GM12878 (cell line): ENCODE data around the gene PKDREJ. TPM values are rescaled to one million over a fixed set of nuclear protein-coding genes. Genes with fewer than 3 reads are reported as not detected.

ENCODE experiments used
- ATF7 ChIP-seq: fragments of 450-650 bp; IDR thresholded peaks from 2 replicates; pipeline ENCODE4 v1.6.1; 2016; ENCODE audit warnings: low read depth, mild to moderate bottlenecking
- BHLHE40 ChIP-seq, 2 experiments: fragments of 450-650 bp in 1 of 2; IDR thresholded peaks; 2 replicates each; pipeline ENCODE4 v1.6.1; 2011 to 2017; ENCODE audit warnings: low read depth in 2 of 2, borderline replicate concordance in 1 of 2, improper control_type of control experiment in 1 of 2, low read length in 1 of 2, mild to moderate bottlenecking in 1 of 2
- E2F4 ChIP-seq: IDR thresholded peaks from 2 replicates; pipeline ENCODE4 v1.6.1; 2012; ENCODE audit warnings: low read depth, low read length, improper control_type of control experiment
- IKZF1 ChIP-seq: fragments of 450-650 bp; conservative IDR thresholded peaks from 2 replicates; pipeline ENCODE4 v1.6.1; 2017; ENCODE audit warnings: antibody characterized with exemption, mild to moderate bottlenecking
- IRF5 ChIP-seq: fragments of 450-650 bp; IDR thresholded peaks from 2 replicates; pipeline ENCODE4 v1.6.1; 2017; ENCODE audit warnings: borderline replicate concordance
- MEF2A ChIP-seq: IDR thresholded peaks from 2 replicates; pipeline ENCODE4 v1.6.1; 2011; ENCODE audit warnings: low read depth, mild to moderate bottlenecking, low read length, moderate library complexity; ENCODE audit not compliant: insufficient read depth
- NBN ChIP-seq: fragments of 450-650 bp; IDR thresholded peaks from 2 replicates; pipeline ENCODE4 v1.6.1; 2016
- RFX5 ChIP-seq: IDR thresholded peaks from 2 replicates; pipeline ENCODE4 v1.6.1; 2011; ENCODE audit warnings: low read depth, low read length, improper control_type of control experiment
- TCF7 ChIP-seq: IDR thresholded peaks from 2 replicates; pipeline ENCODE4 v1.6.1; 2014; ENCODE audit warnings: antibody characterized with exemption, borderline replicate concordance
- USF1 ChIP-seq: IDR thresholded peaks from 2 replicates; pipeline ENCODE4 v1.6.1; 2011; ENCODE audit warnings: borderline replicate concordance, low read depth, mild to moderate bottlenecking, moderate library complexity, mixed read lengths, low read length; ENCODE audit not compliant: insufficient read depth; ENCODE audit errors: extremely low read length
- WRNIP1 ChIP-seq: IDR thresholded peaks from 2 replicates; pipeline ENCODE4 v1.6.1; 2011; ENCODE audit warnings: low read depth, low read length, improper control_type of control experiment, borderline replicate concordance
- YBX1 ChIP-seq: fragments of 450-650 bp; IDR thresholded peaks from 2 replicates; pipeline ENCODE4 v1.6.1; 2016; ENCODE audit warnings: antibody characterized with exemption
- ZBTB40 ChIP-seq: fragments of 450-650 bp; IDR thresholded peaks from 2 replicates; pipeline ENCODE4 v1.6.1; 2016; ENCODE audit warnings: mild to moderate bottlenecking, moderate library complexity, borderline replicate concordance
- ZNF207 ChIP-seq: fragments of 450-650 bp; IDR thresholded peaks from 2 replicates; pipeline ENCODE4 v1.6.1; 2014; ENCODE audit warnings: antibody characterized with exemption, mild to moderate bottlenecking, borderline replicate concordance
- ZNF24 ChIP-seq: fragments of 450-650 bp; IDR thresholded peaks from 2 replicates; pipeline ENCODE4 v1.6.1; 2017; ENCODE audit warnings: antibody characterized with exemption, mild to moderate bottlenecking
- ZNF592 ChIP-seq: fragments of 450-650 bp; IDR thresholded peaks from 2 replicates; pipeline ENCODE4 v1.6.1; 2017; ENCODE audit warnings: mild to moderate bottlenecking, moderate library complexity
- ZSCAN29 ChIP-seq: fragments of 450-650 bp; IDR thresholded peaks from 2 replicates; pipeline ENCODE4 v1.6.1; 2017; ENCODE audit warnings: mild to moderate bottlenecking, moderate library complexity
- polyA plus RNA-seq, 11 experiments: library from polyadenylated mRNA; depleted of rRNA in 4 of 11; unstranded in 6 of 11; stranded (reverse) in 5 of 11; fragments of >200 nt; fragmentation: Nextera tagmentation in 4 of 11; fragmentation: Illumina TruSeq in 1 of 11; extraction: Ambion mirVana in 4 of 11; extraction: Trizol in 1 of 11; gene quantifications; 1 replicate in 1 of 11; 2 replicates in 10 of 11; pipeline versions ENCODE4 v1.2.1 to v1.2.3, GENCODE V29; 2011 to 2016; ENCODE audit warnings: inconsistent platforms in 2 of 11, missing spikeins in 2 of 11, low read depth in 1 of 11
- total RNA-seq, 4 experiments: library from RNA; depleted of rRNA in 3 of 4; stranded (reverse); fragments of >200 nt in 3 of 4; fragmentation: Illumina TruSeq in 1 of 4; extraction: Trizol in 1 of 4; gene quantifications; 2 replicates each; pipeline versions ENCODE4 v1.2.1 to v1.2.3, GENCODE V29; 2013 to 2021

PKDREJ gene
- total and polyA plus RNA-seq, 10 of the 15 experiments (the other 5 are each of a cell fraction or from before 2014, with no cell fraction given) = 0.02 to 0.03 TPM; not detected in 8

GRCh38 chr22:46267431-46268279, 4.5 kb upstream of the PKDREJ start, which contains the start of gene TTC38 (continued):
- TF ChIP-seq ZBTB40 = no peak
- TF ChIP-seq RFX5 = no peak
- TF ChIP-seq MEF2A = no peak
- TF ChIP-seq E2F4 = no peak
- no peak for TF ChIP-seq WRNIP1
- no peak for TF ChIP-seq IRF5
- no peak for TF ChIP-seq TCF7
- no peak for TF ChIP-seq ZSCAN29
- peak; percentile 60; the same call in 1 of the 2 replicates for TF ChIP-seq IKZF1
- no peak for TF ChIP-seq ZNF592
- TF ChIP-seq YBX1 = no peak
- 0 out of 2 replicates have a peak, but pooled peaks have one; percentile 39 for TF ChIP-seq NBN
- no peak for TF ChIP-seq USF1
- TF ChIP-seq ZNF207 = 0 out of 2 replicates have a peak, but pooled peaks have one; percentile 34
- peak in 1 of 2 experiments; percentile 43; a peak in 1 of 4 replicates for TF ChIP-seq BHLHE40 (IDR thresholded peaks at IDR 0.05; ENCODE audit: borderline replicate concordance in 1 of 2, low read depth in 2 of 2, low read length in 1 of 2)
- TF ChIP-seq ATF7 = no peak
- TF ChIP-seq ZNF24 = no peak
